B cell (primary cell): ENCODE data around the gene PLIN4.

ENCODE experiments used
- CTCF ChIP-seq: fragments of 200-600 bp; IDR thresholded peaks from one replicate; pipeline ENCODE4 v1.8.0; 2022; ENCODE audit warnings: antibody characterized with exemption, mild to moderate bottlenecking
- EZH2 ChIP-seq: IDR thresholded peaks from 2 replicates; pipeline ENCODE4 v1.6.1; 2012; ENCODE audit warnings: borderline replicate concordance, low read depth, mild to moderate bottlenecking, moderate library complexity, low read length; ENCODE audit not compliant: insufficient read depth, poor library complexity, severe bottlenecking

GRCh38 chr19:4507150-4507452, 11.2 kb downstream of the PLIN4 start:
- TF ChIP-seq CTCF (no peak), EZH2 (no peak)
